HL-60/S4 (cell line): ENCODE results near the gene TNFAIP8L2.

Source experiments
- in situ Hi-C: fragments of 300-500 bp; cut with MboI; formaldehyde crosslinking; loops from 2 replicates; pipeline ENCODE4 v1.14.3; 2022; ENCODE audit warnings: low sequenced_read_pairs

Gene TNFAIP8L2

GRCh38 chr1:151156515-151156819, at the start of gene TNFAIP8L2:
Gene TNFAIP8L2 (plus strand): TSS chr1:151156649. CDS start chr1:151158698, 2,049 bp downstream.
- in situ Hi-C loops: loop anchor here (10.0 kb wide), 1 partner anchor 142 kb away; no protein-coding TSS in a partner anchor

- in situ Hi-C loops: no loop called here
Observed at GRCh38 chr1:151106894-151107293, 49.6 kb upstream of the TNFAIP8L2 start.

- in situ Hi-C loops: no loop called here
Observed at GRCh38 chr1:151108331-151108730, 48.1 kb upstream of the TNFAIP8L2 start.

- in situ Hi-C loops: no loop called here
Observed at GRCh38 chr1:151113877-151114276, 42.6 kb upstream of the TNFAIP8L2 start.

GRCh38 chr1:151124763-151125403, 31.6 kb upstream of the TNFAIP8L2 start:
- in situ Hi-C loops: no loop called here

GRCh38 chr1:151128800-151129199, 27.6 kb upstream of the TNFAIP8L2 start:
- in situ Hi-C loops: no loop called here

- in situ Hi-C loops: no loop called here
Observed at GRCh38 chr1:151130987-151131586, 25.4 kb upstream of the TNFAIP8L2 start.

- in situ Hi-C loops: no loop called here
Observed at GRCh38 chr1:151131701-151132334, 24.6 kb upstream of the TNFAIP8L2 start.

GRCh38 chr1:151132335-151133017, 24.0 kb upstream of the TNFAIP8L2 start:
- in situ Hi-C loops: no loop called here

- in situ Hi-C loops: no loop called here
Observed at GRCh38 chr1:151133018-151133806, 23.2 kb upstream of the TNFAIP8L2 start.

- in situ Hi-C loops: no loop called here
Observed at GRCh38 chr1:151134396-151134795, 22.1 kb upstream of the TNFAIP8L2 start.

GRCh38 chr1:151134991-151135390, 21.5 kb upstream of the TNFAIP8L2 start:
- in situ Hi-C loops: no loop called here

GRCh38 chr1:151135433-151136385, 20.7 kb upstream of the TNFAIP8L2 start:
- in situ Hi-C loops: no loop called here

- in situ Hi-C loops: no loop called here
Observed at GRCh38 chr1:151137789-151138188, 18.7 kb upstream of the TNFAIP8L2 start.

- in situ Hi-C loops: no loop called here
Observed at GRCh38 chr1:151142411-151143056, 13.9 kb upstream of the TNFAIP8L2 start.

- in situ Hi-C loops: no loop called here
Observed at GRCh38 chr1:151143057-151143435, 13.4 kb upstream of the TNFAIP8L2 start.

- in situ Hi-C loops: no loop called here
Observed at GRCh38 chr1:151143986-151144385, 12.5 kb upstream of the TNFAIP8L2 start.

- in situ Hi-C loops: no loop called here
Observed at GRCh38 chr1:151144474-151145303, 11.8 kb upstream of the TNFAIP8L2 start.
